Measurements from ENCODE around the gene HNRNPLL. TPM values are rescaled to one million over a fixed set of nuclear protein-coding genes. Genes with fewer than 3 reads are reported as not detected.

The HNRNPLL gene
- total RNA-seq, 2 donors from 2014 or later: 17.8 to 19.1 TPM

- H3K36me3 ChIP-seq: no peaks in the 10 kb centered on the region
- no peak overlapping the region for H3K27ac ChIP-seq
- H3K4me1 ChIP-seq: peaks cover 0 to 12% of the 10 kb centered on the region in 2 donors
- no peak for TF ChIP-seq CTCF (IDR thresholded peaks at IDR 0.05)
- H3K27me3 ChIP-seq: no peaks in the 10 kb centered on the region
- H3K4me3 ChIP-seq: no peak overlapping the region
- DNase-seq (ENCODE audit: low spot score): no peak
- H3K9me3 ChIP-seq: no peaks in the 10 kb centered on the region
Measured at GRCh38 chr2:38532366-38532765, 70.4 kb downstream of the HNRNPLL start.

GRCh38 chr2:38529208-38529607 is 73.5 kb downstream of the HNRNPLL start:
- Histone ChIP-seq H3K36me3 (no peaks in the 10 kb centered on the region), H3K4me1 (no peaks in the 10 kb centered on the region), H3K4me3 (no peak overlapping the region), H3K27me3 (no peaks in the 10 kb centered on the region), H3K9me3 (no peaks in the 10 kb centered on the region), H3K27ac (no peak overlapping the region)
- no peak for TF ChIP-seq CTCF (IDR thresholded peaks at IDR 0.05)
- no peak for DNase-seq (ENCODE audit: low spot score)

GRCh38 chr2:38528534-38528933 is 74.2 kb downstream of the HNRNPLL start:
- H3K9me3 ChIP-seq: no peaks in the 10 kb centered on the region
- no peak overlapping the region for H3K27ac ChIP-seq
- H3K36me3 ChIP-seq: no peaks in the 10 kb centered on the region
- no peak for DNase-seq (ENCODE audit: low spot score)
- no peaks in the 10 kb centered on the region for H3K4me1 ChIP-seq
- no peak for TF ChIP-seq CTCF (IDR thresholded peaks at IDR 0.05)
- peak overlapping the region; percentile 23 to 45 for H3K4me3 ChIP-seq
- H3K27me3 ChIP-seq: no peaks in the 10 kb centered on the region

- Histone ChIP-seq H3K27me3 (no peaks in the 10 kb centered on the region), H3K4me3 (peak overlapping the region; percentile 23 to 45), H3K27ac (peak overlapping the region; percentile 12 to 46), H3K36me3 (no peaks in the 10 kb centered on the region), H3K9me3 (no peaks in the 10 kb centered on the region), H3K4me1 (no peaks in the 10 kb centered on the region)
- DNase-seq (ENCODE audit: low spot score): no peak
- TF ChIP-seq CTCF (IDR thresholded peaks at IDR 0.05): no peak
Measured at GRCh38 chr2:38528008-38528442, 74.7 kb downstream of the HNRNPLL start.

GRCh38 chr2:38527338-38528007 is 75.3 kb downstream of the HNRNPLL start:
- Histone ChIP-seq H3K9me3 (no peaks in the 10 kb centered on the region), H3K4me1 (no peaks in the 10 kb centered on the region), H3K4me3 (peak overlapping the region; percentile 23 to 45), H3K36me3 (no peaks in the 10 kb centered on the region), H3K27ac (peak overlapping the region; percentile 12 to 46), H3K27me3 (no peaks in the 10 kb centered on the region)
- TF ChIP-seq CTCF (IDR thresholded peaks at IDR 0.05): no peak
- DNase-seq (ENCODE audit: low spot score): no peak

GRCh38 chr2:38526195-38526594 is 76.5 kb downstream of the HNRNPLL start:
- Histone ChIP-seq H3K27me3 (no peaks in the 10 kb centered on the region), H3K9me3 (no peaks in the 10 kb centered on the region), H3K4me3 (no peak overlapping the region), H3K4me1 (no peaks in the 10 kb centered on the region), H3K27ac (no peak overlapping the region), H3K36me3 (no peaks in the 10 kb centered on the region)
- no peak for TF ChIP-seq CTCF (IDR thresholded peaks at IDR 0.05)
- no peak for DNase-seq (ENCODE audit: low spot score)

Measured in right atrium auricular region (tissue), 2 donors.